Tibial nerve (tissue), 4 donors: ENCODE data around the gene ZFC3H1. TPM values are rescaled to one million over a fixed set of nuclear protein-coding genes. Genes with fewer than 3 reads are reported as not detected.
"Not testable (repeated sequence)": the region's sequence is repeated elsewhere in the genome, so short reads cannot be mapped to it uniquely, and the experiment has no call there.

Experiments used
- DNase-seq, 2 donors: peaks; one replicate each; pipeline ENCODE4 v3.0.0-alpha.2; 2019; ENCODE audit warnings: low spot score in 2 of 2
- H3K27ac ChIP-seq, 4 donors: fragments of 200-600 bp; sonication (generic) in 3 of 4; one replicate each; pipeline ENCODE4 v1.5.1; 2017 to 2019; ENCODE audit warnings: mild to moderate bottlenecking in 1 of 4
- H3K27me3 ChIP-seq, 2 donors: fragments of 200-600 bp; sonication (generic) in 1 of 2; one replicate each; pipeline versions ENCODE4 v1.5.1 to v1.6.0; 2017 to 2019
- H3K36me3 ChIP-seq, 3 donors: fragments of 200-600 bp; sonication (generic); one replicate each; pipeline ENCODE4 v1.5.1; 2018 to 2019
- H3K4me1 ChIP-seq, 4 donors: fragments of 200-600 bp; sonication (generic) in 3 of 4; one replicate each; pipeline ENCODE4 v1.5.1; 2017 to 2019
- H3K4me3 ChIP-seq, 4 donors: fragments of 200-600 bp; sonication (generic) in 3 of 4; one replicate each; pipeline ENCODE4 v1.5.1; 2017 to 2019; ENCODE audit warnings: mild to moderate bottlenecking in 1 of 4, moderate library complexity in 1 of 4
- H3K9me3 ChIP-seq, 4 donors: fragments of 200-600 bp; sonication (generic) in 3 of 4; one replicate each; pipeline ENCODE4 v1.5.1; 2017 to 2019
- EP300 ChIP-seq, 2 donors: sonication (generic); formaldehyde crosslinking; IDR thresholded peaks; one replicate each; pipeline ENCODE4 v1.6.1; 2017; ENCODE audit warnings: antibody characterized with exemption in 2 of 2, mild to moderate bottlenecking in 1 of 2
- POLR2A ChIP-seq, 2 donors: fragments of 450-650 bp; IDR thresholded peaks; one replicate each; pipeline ENCODE4 v1.6.1; 2017; ENCODE audit warnings: antibody characterized with exemption in 2 of 2, mild to moderate bottlenecking in 2 of 2, moderate library complexity in 2 of 2
- WGBS, 2 donors: methylation state at CpG; one replicate each; pipeline ENCODE4 v1.1.5; 2018; 5-methylcytosine and 5-hydroxymethylcytosine counted together
- total RNA-seq, 4 donors: library from RNA; depleted of rRNA; stranded (reverse); fragments of >200 nt; gene quantifications; one replicate each; pipeline ENCODE4 v1.1.0, GENCODE V29; 2016
- TF ChIP-seq, protein P1 (sequence below), 5 experiments: fragments of 200-600 bp in 3 of 5; fragments of 450-650 bp in 2 of 5; sonication (generic) in 3 of 5; IDR thresholded peaks; one replicate each; pipeline ENCODE4 v1.5.1; 2016 to 2019; ENCODE audit warnings: antibody characterized with exemption in 5 of 5, mild to moderate bottlenecking in 3 of 5, moderate library complexity in 2 of 5

The ZFC3H1 gene
- total RNA-seq, 4 donors from 2014 or later = 47.1 to 95.3 (median 79.8) TPM

GRCh38 chr12:71704920-71705319, 41.3 kb upstream of the ZFC3H1 start:
- TF ChIP-seq, protein P1, sequence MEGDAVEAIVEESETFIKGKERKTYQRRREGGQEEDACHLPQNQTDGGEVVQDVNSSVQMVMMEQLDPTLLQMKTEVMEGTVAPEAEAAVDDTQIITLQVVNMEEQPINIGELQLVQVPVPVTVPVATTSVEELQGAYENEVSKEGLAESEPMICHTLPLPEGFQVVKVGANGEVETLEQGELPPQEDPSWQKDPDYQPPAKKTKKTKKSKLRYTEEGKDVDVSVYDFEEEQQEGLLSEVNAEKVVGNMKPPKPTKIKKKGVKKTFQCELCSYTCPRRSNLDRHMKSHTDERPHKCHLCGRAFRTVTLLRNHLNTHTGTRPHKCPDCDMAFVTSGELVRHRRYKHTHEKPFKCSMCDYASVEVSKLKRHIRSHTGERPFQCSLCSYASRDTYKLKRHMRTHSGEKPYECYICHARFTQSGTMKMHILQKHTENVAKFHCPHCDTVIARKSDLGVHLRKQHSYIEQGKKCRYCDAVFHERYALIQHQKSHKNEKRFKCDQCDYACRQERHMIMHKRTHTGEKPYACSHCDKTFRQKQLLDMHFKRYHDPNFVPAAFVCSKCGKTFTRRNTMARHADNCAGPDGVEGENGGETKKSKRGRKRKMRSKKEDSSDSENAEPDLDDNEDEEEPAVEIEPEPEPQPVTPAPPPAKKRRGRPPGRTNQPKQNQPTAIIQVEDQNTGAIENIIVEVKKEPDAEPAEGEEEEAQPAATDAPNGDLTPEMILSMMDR (IDR thresholded peaks at IDR 0.05) = no peak
- no peak for TF ChIP-seq EP300 (IDR thresholded peaks at IDR 0.05)
- no peak for TF ChIP-seq POLR2A (IDR thresholded peaks at IDR 0.05)
- peaks cover 0 to 60% (median 0%) of the 10 kb centered on the region in 3 donors for H3K36me3 ChIP-seq
- H3K9me3 ChIP-seq = no peaks in the 10 kb centered on the region
- no peak overlapping the region for H3K4me3 ChIP-seq
- no peak overlapping the region for H3K27ac ChIP-seq
- 77 to 88% methylated on average over 2 of the region's 2 CpGs for WGBS, 2 donors
- no peaks in the 10 kb centered on the region for H3K27me3 ChIP-seq
- DNase-seq = no peak
- no peaks in the 10 kb centered on the region for H3K4me1 ChIP-seq

GRCh38 chr12:71703206-71703605, 39.6 kb upstream of the ZFC3H1 start:
- TF ChIP-seq POLR2A (IDR thresholded peaks at IDR 0.05) = no peak
- TF ChIP-seq, protein P1 (IDR thresholded peaks at IDR 0.05) = no peak
- TF ChIP-seq EP300 (IDR thresholded peaks at IDR 0.05) = no peak
- Histone ChIP-seq H3K4me1 (no peaks in the 10 kb centered on the region), H3K36me3 (peaks cover 0 to 73% (median 4%) of the 10 kb centered on the region in 3 donors), H3K27me3 (no peaks in the 10 kb centered on the region), H3K9me3 (no peaks in the 10 kb centered on the region), H3K4me3 (no peak overlapping the region), H3K27ac (no peak overlapping the region)
- DNase-seq = no peak
- WGBS, 2 donors = 47 to 77% methylated on average over 2 of the region's 2 CpGs

DNA sequence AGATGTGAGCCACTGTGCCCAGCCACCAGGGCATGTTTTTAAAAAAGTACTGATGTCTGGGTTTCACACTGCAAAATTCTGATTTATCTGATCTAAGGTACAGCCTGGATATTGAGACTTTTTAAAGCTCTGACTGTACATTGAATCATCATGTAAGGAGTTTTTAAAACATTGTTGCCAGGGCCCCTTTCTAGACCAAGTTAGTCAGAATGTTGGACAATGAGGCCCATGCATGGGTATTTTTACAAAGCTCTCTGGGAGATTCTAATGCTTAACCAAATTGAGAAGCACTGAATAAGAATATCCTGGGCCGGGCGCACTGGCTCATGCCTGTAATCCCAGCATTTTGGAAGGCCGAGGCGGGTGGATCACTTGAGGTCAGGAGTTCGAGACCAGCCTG, 38.9 kb upstream of the ZFC3H1 start:
- DNase-seq = no peak
- TF ChIP-seq POLR2A (IDR thresholded peaks at IDR 0.05) (no peak), EP300 (IDR thresholded peaks at IDR 0.05) (no peak)
- TF ChIP-seq, protein P1 (IDR thresholded peaks at IDR 0.05) = no peak
- Histone ChIP-seq H3K36me3 (peaks cover 0 to 76% (median 4%) of the 10 kb centered on the region in 3 donors), H3K4me3 (no peak overlapping the region), H3K4me1 (no peaks in the 10 kb centered on the region), H3K27ac (no peak overlapping the region), H3K27me3 (no peaks in the 10 kb centered on the region), H3K9me3 (no peaks in the 10 kb centered on the region)
- 99 to 100% methylated on average over 5 of the region's 5 CpGs for WGBS, 2 donors

- WGBS, 2 donors = 90 to 95% methylated on average over 8 of the region's 8 CpGs
- not testable (repeated sequence) for DNase-seq, H3K27me3 ChIP-seq, H3K4me3 ChIP-seq, H3K9me3 ChIP-seq, H3K4me1 ChIP-seq, H3K27ac ChIP-seq
- peaks cover 0 to 77% (median 4%) of the 10 kb centered on the region in 3 donors for H3K36me3 ChIP-seq
These were observed 38.5 kb upstream of the ZFC3H1 start for GRCh38 chr12:71702181-71702580.

DNA sequence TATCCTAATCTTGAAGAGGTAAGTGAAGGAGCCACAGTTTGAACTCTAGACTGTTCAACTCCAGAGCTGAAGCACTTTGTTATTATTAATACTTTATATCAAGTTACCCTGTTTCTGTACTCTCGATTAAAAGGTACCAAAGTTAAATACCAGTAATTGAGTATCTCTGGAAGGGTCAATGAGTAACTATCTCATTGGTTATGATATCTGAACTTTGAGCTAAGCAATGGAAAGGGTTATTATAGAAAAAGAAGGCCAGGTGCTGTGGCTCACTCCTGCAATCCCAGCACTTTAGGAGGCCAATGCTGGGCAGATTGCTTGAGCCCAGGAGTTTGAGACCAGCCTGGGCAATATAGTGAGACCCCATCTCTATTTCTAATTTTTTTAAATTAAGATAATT, 32.1 kb upstream of the ZFC3H1 start:
- H3K9me3 ChIP-seq = no peaks in the 10 kb centered on the region
- no peak overlapping the region for H3K27ac ChIP-seq
- H3K36me3 ChIP-seq = peaks cover 0 to 52% (median 4%) of the 10 kb centered on the region in 3 donors
- TF ChIP-seq EP300 (IDR thresholded peaks at IDR 0.05) = no peak
- no peak for TF ChIP-seq POLR2A (IDR thresholded peaks at IDR 0.05)
- TF ChIP-seq, protein P1 (IDR thresholded peaks at IDR 0.05) = no peak
- no peak for DNase-seq
- H3K27me3 ChIP-seq = no peaks in the 10 kb centered on the region
- WGBS, 2 donors = 95 to 100% methylated on average over 1 of the region's 1 CpG
- H3K4me1 ChIP-seq = peaks cover 0 to 4% (median 0%) of the 10 kb centered on the region in 4 donors
- no peak overlapping the region for H3K4me3 ChIP-seq
